ENCODE results near the gene TRIM52.
"Not testable (repeated sequence)": the region's sequence is repeated elsewhere in the genome, so short reads cannot be mapped to it uniquely, and the experiment has no call there.

Gene TRIM52

DNA sequence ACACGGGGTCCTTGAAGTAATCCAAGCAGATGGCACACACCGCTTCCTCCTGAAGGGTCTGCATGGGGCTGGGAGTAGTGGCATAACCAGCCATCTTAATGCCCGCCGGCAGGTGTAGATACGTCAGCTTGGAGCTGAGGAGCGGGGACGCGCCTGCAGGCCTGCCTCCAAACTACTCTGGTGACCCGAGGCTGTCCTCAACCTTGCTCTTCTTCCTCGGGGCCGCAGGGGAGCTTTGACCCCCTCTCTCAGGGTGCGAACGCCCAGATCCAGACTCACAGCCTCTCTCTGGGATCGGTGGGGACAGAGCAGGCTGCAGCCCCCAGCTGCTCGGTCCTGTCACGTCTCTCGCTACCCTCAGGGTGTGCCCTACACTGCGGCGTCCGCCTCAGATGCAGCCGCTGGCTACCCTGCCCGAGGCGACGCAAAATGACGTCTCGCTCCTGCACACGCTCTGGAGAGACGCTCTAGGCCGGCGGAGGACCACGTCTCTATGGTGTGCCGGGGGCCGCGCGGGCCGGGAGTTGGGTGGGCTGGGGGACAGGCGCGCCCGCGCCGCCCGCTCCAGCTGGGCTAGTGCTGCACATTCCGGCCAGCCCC lies at the start of gene TRIM52:
Gene TRIM52, minus strand, starts transcription at position 424 of the 600 bp plus-strand sequence. Its CDS starts 330 bp downstream, at position 94.
- peak; percentile 44 for DNase-seq (ENCODE audit: low read depth, low spot score)
- CTCF ChIA-PET, result interaction anchor here (1.0 to 3.0 kb wide), 5 partner anchors 9 to 77 kb away, joined by 3 to 18 read pairs (median 4); partner anchors contain the start of gene TRIM41
- peak within 1 kb of the TSS; percentile 97 for H3K4me3 ChIP-seq (ENCODE audit: low read depth, low read length)
- POLR2A ChIA-PET, result interaction anchor here (0.8 to 2.7 kb wide), 12 partner anchors 10 to 459 kb away, joined by 3 to 19 read pairs (median 5); partner anchors contain the start of genes MGAT1 and RACK1
- TF ChIP-seq, protein P1, sequence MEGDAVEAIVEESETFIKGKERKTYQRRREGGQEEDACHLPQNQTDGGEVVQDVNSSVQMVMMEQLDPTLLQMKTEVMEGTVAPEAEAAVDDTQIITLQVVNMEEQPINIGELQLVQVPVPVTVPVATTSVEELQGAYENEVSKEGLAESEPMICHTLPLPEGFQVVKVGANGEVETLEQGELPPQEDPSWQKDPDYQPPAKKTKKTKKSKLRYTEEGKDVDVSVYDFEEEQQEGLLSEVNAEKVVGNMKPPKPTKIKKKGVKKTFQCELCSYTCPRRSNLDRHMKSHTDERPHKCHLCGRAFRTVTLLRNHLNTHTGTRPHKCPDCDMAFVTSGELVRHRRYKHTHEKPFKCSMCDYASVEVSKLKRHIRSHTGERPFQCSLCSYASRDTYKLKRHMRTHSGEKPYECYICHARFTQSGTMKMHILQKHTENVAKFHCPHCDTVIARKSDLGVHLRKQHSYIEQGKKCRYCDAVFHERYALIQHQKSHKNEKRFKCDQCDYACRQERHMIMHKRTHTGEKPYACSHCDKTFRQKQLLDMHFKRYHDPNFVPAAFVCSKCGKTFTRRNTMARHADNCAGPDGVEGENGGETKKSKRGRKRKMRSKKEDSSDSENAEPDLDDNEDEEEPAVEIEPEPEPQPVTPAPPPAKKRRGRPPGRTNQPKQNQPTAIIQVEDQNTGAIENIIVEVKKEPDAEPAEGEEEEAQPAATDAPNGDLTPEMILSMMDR (IDR thresholded peaks at IDR 0.05; ENCODE audit: insufficient read depth, low read length, missing control alignments), result no peak

DNA sequence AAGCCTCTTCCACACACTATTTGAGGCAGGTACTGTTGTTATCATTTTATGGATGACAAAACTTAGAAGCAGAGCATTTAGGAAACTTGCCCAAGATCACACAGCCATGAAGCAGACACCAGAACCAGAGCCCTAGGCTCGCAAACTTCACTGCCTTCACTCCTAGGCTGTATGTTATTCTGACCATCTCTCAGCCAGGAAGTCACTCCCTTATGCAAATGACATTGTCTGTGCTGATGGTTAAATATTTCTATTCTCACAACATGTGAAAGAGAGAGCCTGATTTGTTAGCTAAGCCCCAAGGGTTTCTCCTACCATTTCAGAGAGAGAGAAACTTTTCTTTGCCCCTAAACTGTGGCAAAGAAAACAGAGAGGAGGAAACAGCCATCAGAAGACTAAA lies 26.4 kb upstream of the TRIM52 start:
- H3K4me3 ChIP-seq (ENCODE audit: low read depth, low read length); CTCF ChIA-PET; DNase-seq (ENCODE audit: low read depth, low spot score); POLR2A ChIA-PET: not testable (repeated sequence)

DNA sequence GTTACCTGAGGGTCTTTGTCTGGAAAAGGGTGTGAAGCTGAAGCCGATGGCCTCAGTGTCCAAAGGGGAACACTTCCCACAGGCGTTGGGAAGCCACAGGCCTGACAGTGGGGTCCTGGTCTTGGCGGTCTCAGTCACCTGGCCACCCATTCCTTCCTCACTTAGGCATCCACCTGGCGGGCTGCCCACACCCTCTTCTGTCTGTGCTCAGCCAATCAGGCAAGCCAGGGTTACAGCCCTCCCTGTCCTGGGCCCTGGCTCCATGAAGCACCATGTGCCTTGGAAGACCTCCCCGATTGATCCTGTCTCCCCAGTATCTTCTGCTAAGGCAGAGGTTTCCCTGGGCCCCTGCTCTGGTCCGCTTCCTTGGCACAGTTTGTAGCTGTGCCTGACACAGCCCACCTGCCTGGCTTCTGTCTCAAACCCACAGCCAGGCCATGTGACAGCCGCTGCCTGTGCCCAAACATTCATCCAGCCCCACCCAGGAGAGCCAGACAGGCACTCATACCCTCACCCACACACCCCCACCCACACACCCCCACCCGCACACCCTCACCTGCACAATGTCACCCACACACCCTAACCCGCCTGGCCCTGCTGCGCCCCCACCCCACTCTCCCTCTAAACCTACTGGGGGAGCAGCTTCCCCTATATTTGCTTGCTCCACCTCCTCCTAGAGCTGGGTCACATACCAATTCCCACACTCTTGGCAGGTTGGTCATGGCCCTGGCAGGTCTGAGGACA lies 25.2 kb upstream of the TRIM52 start:
- POLR2A ChIA-PET; DNase-seq (ENCODE audit: low read depth, low spot score); H3K4me3 ChIP-seq (ENCODE audit: low read depth, low read length); CTCF ChIA-PET: not testable (repeated sequence)

DNA sequence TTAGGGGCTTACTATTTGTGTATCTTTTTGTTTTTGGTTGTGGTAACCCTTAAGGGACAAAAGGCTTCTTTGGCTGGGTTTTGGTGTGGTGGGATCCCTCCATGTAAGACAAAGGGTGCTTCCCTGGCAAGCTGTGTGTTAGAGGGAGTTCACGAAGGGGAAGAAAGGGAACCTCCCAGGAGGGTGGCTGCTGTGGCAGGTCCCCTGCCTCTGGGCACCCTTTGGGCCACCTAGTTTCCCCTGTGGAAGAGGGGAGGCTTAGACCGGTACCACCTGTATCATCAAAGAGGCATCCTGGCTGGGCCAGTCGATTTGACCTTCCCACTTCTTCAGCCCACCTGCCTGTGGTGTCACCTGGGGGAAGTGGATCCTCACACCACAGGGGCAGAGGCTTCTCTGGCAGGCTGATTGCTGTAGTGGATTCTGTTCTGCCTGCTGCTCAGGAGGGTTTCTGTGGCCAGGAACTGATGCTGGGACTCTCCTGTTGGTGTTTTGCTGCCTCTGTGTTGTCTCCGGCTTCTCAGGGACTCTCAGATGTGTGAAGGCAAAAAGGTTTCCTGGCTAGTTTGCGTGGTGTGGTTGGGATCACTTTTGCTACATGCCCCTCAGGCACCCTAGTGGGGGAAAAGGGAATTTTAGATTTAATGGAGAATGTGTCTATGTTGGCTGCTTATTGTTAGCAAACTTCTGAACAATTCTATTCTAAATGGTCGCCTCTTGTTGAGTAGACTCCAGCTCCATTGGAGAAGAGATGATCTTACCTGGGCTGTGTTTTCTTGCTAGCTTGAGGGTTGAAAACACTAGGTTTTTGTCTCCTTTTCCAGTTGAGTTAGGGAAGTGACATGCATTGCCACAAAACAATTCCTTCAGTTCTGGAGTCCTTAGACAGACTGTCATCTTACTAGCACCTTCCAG lies 23.2 kb upstream of the TRIM52 start:
- POLR2A ChIA-PET; DNase-seq (ENCODE audit: low read depth, low spot score); H3K4me3 ChIP-seq (ENCODE audit: low read depth, low read length); CTCF ChIA-PET: not testable (repeated sequence)

DNA sequence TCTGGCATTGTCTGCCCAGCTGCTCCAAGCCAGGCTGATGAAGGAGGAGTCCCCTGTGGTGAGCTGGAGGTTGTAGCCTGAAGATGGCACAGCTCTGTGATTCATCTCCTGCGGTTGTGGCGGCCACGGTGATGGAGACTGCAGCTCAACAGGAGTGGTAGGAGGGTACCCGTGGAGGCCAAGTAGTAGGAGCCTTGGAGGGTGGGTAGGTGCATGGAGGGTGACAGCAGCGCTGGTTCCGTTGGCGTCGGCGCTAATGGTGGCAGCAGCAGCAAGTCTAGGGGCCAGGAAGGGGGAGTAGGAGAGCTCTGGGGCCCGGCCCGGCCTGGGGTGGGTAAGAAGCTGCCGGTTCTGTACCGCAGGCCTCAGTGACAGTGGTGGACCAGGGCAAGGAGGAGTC lies 22.4 kb upstream of the TRIM52 start:
- H3K4me3 ChIP-seq (ENCODE audit: low read depth, low read length), result no peak overlapping the region
- ChIA-PET POLR2A (no interaction called here), CTCF (no interaction called here)
- DNase-seq (ENCODE audit: low read depth, low spot score), result no peak
- TF ChIP-seq, protein P1 (IDR thresholded peaks at IDR 0.05; ENCODE audit: insufficient read depth, low read length, missing control alignments), result no peak

DNA sequence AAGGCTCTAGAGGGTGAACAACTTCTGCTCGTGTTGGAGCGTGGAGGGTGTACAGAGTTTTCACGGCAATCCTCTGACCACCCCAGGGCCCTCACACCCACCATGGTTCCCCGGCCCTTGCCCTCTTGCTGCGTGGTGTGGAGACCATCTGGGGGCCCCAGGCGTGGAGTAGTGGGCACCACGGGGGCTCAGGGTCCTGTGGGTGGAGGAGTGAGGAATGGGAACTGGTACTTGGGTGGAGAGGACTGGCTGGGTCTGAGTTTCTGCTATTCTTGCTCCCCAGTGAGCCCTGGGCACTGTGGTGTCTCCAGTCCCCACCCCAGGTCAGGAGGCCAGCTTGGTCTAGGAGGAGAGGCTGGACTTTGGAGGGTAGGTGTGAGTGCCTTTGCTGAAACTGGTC lies 21.9 kb upstream of the TRIM52 start:
- TF ChIP-seq, protein P1 (IDR thresholded peaks at IDR 0.05; ENCODE audit: insufficient read depth, low read length, missing control alignments), result no peak
- ChIA-PET POLR2A (no interaction called here), CTCF (no interaction called here)

DNA sequence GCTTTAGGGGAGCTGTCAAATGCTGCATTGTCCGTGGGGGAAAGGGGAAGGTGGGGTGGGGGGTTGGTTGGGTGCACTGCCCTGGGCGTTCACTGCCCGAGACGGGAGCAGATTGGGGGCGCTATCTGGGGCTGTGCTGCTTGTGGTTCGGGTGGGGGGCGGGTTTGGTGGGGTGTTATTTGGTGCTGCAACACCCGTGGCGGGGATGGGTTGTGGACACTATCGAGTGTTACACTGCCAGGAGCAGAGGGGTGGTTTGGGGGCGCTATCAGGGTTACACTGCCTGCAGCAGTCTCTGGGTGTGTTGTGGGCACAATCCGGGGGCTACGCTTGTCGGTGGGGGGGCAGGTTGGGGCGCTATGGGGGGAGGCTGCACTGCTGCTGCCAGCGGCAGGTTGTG lies 21.5 kb upstream of the TRIM52 start:
- CTCF ChIA-PET; H3K4me3 ChIP-seq (ENCODE audit: low read depth, low read length); POLR2A ChIA-PET; DNase-seq (ENCODE audit: low read depth, low spot score): not testable (repeated sequence)

More for the DNA sequence above, 21.9 kb upstream of the TRIM52 start:
- no peak for DNase-seq (ENCODE audit: low read depth, low spot score)
- H3K4me3 ChIP-seq (ENCODE audit: low read depth, low read length), result no peak overlapping the region

DNA sequence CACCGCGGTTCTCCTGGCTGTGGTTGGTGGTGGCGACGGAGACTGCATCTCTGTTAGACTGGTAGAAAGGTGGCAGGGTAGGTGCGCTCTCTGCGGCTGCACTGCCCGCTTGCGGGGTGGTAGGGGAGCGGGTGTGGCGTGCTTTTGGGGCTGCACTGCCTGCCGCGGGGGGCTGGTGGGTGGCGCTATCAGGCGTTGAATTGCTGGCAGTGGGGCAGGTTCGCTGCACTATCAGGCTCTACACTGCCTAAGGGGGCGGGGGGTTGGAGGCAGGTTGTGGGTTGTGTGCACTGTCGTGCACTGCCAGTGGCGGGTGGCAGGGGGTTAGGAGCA lies 21.0 kb upstream of the TRIM52 start:
- TF ChIP-seq, protein P1 (IDR thresholded peaks at IDR 0.05; ENCODE audit: insufficient read depth, low read length, missing control alignments), result no peak
- no peak overlapping the region for H3K4me3 ChIP-seq (ENCODE audit: low read depth, low read length)
- POLR2A ChIA-PET, result no interaction called here
- CTCF ChIA-PET, result no interaction called here
- DNase-seq (ENCODE audit: low read depth, low spot score), result no peak

Data from AG04449 (cell line).